ENCODE results near the gene HMGB1.

The HMGB1 gene

DNA sequence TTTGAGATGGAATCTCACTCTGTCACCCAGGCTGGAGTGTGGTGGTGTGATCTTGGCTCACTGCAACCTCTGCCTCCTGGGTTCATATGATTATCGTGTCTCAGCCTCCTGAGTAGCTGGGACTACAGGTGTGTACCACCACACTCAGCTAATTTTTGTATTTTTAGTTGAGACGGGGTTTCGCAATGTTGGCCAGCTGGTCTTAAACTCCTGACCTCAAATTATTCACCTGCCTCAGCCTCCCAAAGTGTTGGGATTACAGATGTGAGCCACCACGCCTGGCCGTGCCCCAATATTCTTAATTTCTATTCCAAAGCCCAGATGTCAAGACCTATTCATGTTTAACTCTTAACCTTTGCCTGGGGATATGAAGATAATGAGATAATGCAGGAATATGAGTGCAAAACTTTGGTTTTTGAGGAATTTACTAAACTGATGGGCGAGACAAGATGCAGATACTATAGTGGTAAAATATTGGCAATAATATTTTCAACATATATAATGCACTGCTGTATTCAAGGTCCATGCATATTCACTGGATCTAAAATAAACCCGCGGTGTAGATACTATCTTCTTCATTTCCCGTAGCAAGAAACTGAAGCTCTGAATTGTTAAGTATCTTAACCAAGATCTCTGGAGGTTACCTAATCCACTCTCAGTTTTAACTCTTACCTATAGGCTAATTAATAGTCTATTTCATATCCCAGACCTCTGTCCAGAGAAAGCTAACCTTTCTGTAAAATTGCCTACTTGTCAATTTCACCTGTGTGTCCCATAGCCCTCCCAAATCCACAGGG is 43.7 kb upstream of the HMGB1 start:
- H3F3A ChIP-seq (ENCODE audit: low read depth), result no peaks in the 10 kb centered on the region
- H2AFZ ChIP-seq (ENCODE audit: low read length), result no peak overlapping the region
- H3K4me3 ChIP-seq (ENCODE audit: low read length, poor library complexity, severe bottlenecking), result no peak overlapping the region
- no peak overlapping the region for H3K4me2 ChIP-seq (ENCODE audit: low read depth, low read length, poor library complexity, severe bottlenecking)
- no peaks in the 10 kb centered on the region for H3K9me3 ChIP-seq (ENCODE audit: insufficient read depth, low read depth, low read length)
- peaks cover 13% of the 10 kb centered on the region for H3K4me1 ChIP-seq (ENCODE audit: insufficient read depth, low read length, poor library complexity, severe bottlenecking)
- H3K36me3 ChIP-seq (ENCODE audit: insufficient read depth, low read length), result no peaks in the 10 kb centered on the region
- TF ChIP-seq, protein P1, sequence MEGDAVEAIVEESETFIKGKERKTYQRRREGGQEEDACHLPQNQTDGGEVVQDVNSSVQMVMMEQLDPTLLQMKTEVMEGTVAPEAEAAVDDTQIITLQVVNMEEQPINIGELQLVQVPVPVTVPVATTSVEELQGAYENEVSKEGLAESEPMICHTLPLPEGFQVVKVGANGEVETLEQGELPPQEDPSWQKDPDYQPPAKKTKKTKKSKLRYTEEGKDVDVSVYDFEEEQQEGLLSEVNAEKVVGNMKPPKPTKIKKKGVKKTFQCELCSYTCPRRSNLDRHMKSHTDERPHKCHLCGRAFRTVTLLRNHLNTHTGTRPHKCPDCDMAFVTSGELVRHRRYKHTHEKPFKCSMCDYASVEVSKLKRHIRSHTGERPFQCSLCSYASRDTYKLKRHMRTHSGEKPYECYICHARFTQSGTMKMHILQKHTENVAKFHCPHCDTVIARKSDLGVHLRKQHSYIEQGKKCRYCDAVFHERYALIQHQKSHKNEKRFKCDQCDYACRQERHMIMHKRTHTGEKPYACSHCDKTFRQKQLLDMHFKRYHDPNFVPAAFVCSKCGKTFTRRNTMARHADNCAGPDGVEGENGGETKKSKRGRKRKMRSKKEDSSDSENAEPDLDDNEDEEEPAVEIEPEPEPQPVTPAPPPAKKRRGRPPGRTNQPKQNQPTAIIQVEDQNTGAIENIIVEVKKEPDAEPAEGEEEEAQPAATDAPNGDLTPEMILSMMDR (conservative IDR thresholded peaks at IDR 0.05; ENCODE audit: low read length), result no peak
- TF ChIP-seq EZH2phosphoT487 (IDR thresholded peaks at IDR 0.05; ENCODE audit: borderline replicate concordance), result no peak
- H4K20me1 ChIP-seq (ENCODE audit: insufficient read depth, low read length, poor library complexity, severe bottlenecking), result no peaks in the 10 kb centered on the region
- H3K79me2 ChIP-seq (ENCODE audit: insufficient read depth, low read length), result no peaks in the 10 kb centered on the region
- no peaks in the 10 kb centered on the region for H3K9me2 ChIP-seq (replicated peaks; ENCODE audit: low read depth, low read length)
- H3K27me3 ChIP-seq (ENCODE audit: insufficient read depth, low read length, poor library complexity, severe bottlenecking), result no peaks in the 10 kb centered on the region
- H3K9ac ChIP-seq (ENCODE audit: low read depth, low read length, poor library complexity, severe bottlenecking), result no peak overlapping the region

DNA sequence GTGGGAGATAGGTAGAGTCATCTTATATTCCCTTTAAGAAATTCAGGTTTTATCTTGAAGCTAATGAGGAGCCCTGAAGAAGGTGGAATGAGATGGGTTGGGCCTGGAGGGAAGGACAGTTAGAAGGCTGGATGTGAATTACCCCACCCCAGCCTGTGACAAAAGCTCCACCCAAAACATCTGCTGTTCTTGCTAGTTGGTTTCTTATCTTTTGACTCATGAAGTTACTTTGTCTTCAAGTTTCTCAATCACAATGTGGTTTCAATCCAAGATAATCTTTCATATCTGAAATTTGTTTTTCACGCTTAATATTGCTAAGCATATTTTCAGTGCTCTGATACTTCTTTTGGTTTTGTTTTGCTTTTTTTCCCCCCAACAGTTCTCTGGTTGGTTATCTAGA is 38.3 kb upstream of the HMGB1 start:
- Histone ChIP-seq H3K79me2 (ENCODE audit: insufficient read depth, low read length) (no peaks in the 10 kb centered on the region), H3K9me3 (ENCODE audit: insufficient read depth, low read depth, low read length) (no peaks in the 10 kb centered on the region), H3K4me2 (ENCODE audit: low read depth, low read length, poor library complexity, severe bottlenecking) (no peak overlapping the region), H3K9ac (ENCODE audit: low read depth, low read length, poor library complexity, severe bottlenecking) (no peak overlapping the region), H3F3A (ENCODE audit: low read depth) (no peaks in the 10 kb centered on the region), H2AFZ (ENCODE audit: low read length) (no peak overlapping the region), H3K27me3 (ENCODE audit: insufficient read depth, low read length, poor library complexity, severe bottlenecking) (no peaks in the 10 kb centered on the region), H3K4me1 (ENCODE audit: insufficient read depth, low read length, poor library complexity, severe bottlenecking) (no peaks in the 10 kb centered on the region), H3K9me2 (replicated peaks; ENCODE audit: low read depth, low read length) (no peaks in the 10 kb centered on the region), H3K4me3 (ENCODE audit: low read length, poor library complexity, severe bottlenecking) (no peak overlapping the region), H3K36me3 (ENCODE audit: insufficient read depth, low read length) (no peaks in the 10 kb centered on the region), H4K20me1 (ENCODE audit: insufficient read depth, low read length, poor library complexity, severe bottlenecking) (no peaks in the 10 kb centered on the region)
- TF ChIP-seq, protein P1 (conservative IDR thresholded peaks at IDR 0.05; ENCODE audit: low read length), result no peak
- TF ChIP-seq EZH2phosphoT487 (IDR thresholded peaks at IDR 0.05; ENCODE audit: borderline replicate concordance), result no peak

GRCh38 chr13:30502237-30502636 is 36.5 kb upstream of the HMGB1 start:
- Histone ChIP-seq H3F3A (ENCODE audit: low read depth) (no peaks in the 10 kb centered on the region), H4K20me1 (ENCODE audit: insufficient read depth, low read length, poor library complexity, severe bottlenecking) (no peaks in the 10 kb centered on the region), H3K9me2 (replicated peaks; ENCODE audit: low read depth, low read length) (no peaks in the 10 kb centered on the region), H3K79me2 (ENCODE audit: insufficient read depth, low read length) (no peaks in the 10 kb centered on the region), H3K9me3 (ENCODE audit: insufficient read depth, low read depth, low read length) (no peaks in the 10 kb centered on the region), H3K4me3 (ENCODE audit: low read length, poor library complexity, severe bottlenecking) (no peak overlapping the region), H3K36me3 (ENCODE audit: insufficient read depth, low read length) (no peaks in the 10 kb centered on the region), H2AFZ (ENCODE audit: low read length) (no peak overlapping the region), H3K27me3 (ENCODE audit: insufficient read depth, low read length, poor library complexity, severe bottlenecking) (no peaks in the 10 kb centered on the region), H3K9ac (ENCODE audit: low read depth, low read length, poor library complexity, severe bottlenecking) (no peak overlapping the region), H3K4me1 (ENCODE audit: insufficient read depth, low read length, poor library complexity, severe bottlenecking) (no peaks in the 10 kb centered on the region), H3K4me2 (ENCODE audit: low read depth, low read length, poor library complexity, severe bottlenecking) (no peak overlapping the region)
- TF ChIP-seq EZH2phosphoT487 (IDR thresholded peaks at IDR 0.05; ENCODE audit: borderline replicate concordance), result no peak
- TF ChIP-seq, protein P1 (conservative IDR thresholded peaks at IDR 0.05; ENCODE audit: low read length), result no peak
